GM23248 (cell line): ENCODE results near the gene MEGF11.

Source experiments
- EZH2 ChIP-seq: fragments of 200-600 bp; sonication (generic); IDR thresholded peaks from 2 replicates; pipeline ENCODE4 v1.6.1; 2018; ENCODE audit warnings: antibody characterized with exemption, mild to moderate bottlenecking; ENCODE audit not compliant: insufficient read depth, poor library complexity, severe bottlenecking
- EZH2phosphoT487 ChIP-seq: fragments of 200-600 bp; sonication (generic); IDR thresholded peaks from 2 replicates; pipeline ENCODE4 v1.6.1; 2018; ENCODE audit warnings: antibody characterized with exemption, moderate library complexity, mild to moderate bottlenecking, low read depth; ENCODE audit not compliant: insufficient read depth

GRCh38 chr15:66006986-66007385 lies 246.6 kb downstream of the MEGF11 start:
- no peak for TF ChIP-seq EZH2
- no peak for TF ChIP-seq EZH2phosphoT487
